Measurements from ENCODE around the gene ATP1B2. TPM values are rescaled to one million over a fixed set of nuclear protein-coding genes. Genes with fewer than 3 reads are reported as not detected.

The ATP1B2 gene
- total and polyA plus RNA-seq, 9 of the 15 experiments (the other 6 are each of a cell fraction or from before 2014, with no cell fraction given), result 0.23 to 6.0 (median 0.99) TPM

DNA sequence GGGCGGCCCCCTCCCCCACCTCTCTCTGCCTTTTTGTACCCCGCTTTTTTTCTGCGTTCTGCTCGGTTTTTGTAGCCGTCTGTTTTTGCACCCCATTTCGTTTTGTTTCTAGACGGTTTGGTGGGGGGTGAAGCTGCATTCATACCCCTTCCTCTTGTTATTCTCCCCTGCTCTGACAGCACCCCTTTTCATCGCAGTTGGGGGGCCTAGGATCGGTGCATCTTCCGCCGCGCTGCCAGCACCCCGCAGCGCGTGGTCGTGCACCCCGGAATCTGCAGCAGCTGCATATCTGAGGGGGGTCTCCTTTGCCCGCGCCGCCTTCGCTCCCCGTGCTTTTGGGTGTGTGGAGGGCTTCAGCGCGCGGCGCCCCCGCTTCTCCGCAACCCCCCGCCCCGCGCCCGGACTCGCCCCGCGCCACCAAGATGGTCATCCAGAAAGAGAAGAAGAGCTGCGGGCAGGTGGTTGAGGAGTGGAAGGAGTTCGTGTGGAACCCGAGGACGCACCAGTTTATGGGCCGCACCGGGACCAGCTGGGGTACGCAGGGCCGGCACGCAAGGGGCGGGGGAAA is 455 bp downstream of the ATP1B2 start:
- no peaks in the 10 kb centered on the region for H3K27me3 ChIP-seq (ENCODE audit: control insufficient read depth in 2 of 2, insufficient read depth in 2 of 2, low read length in 2 of 2)
- H3K9me3 ChIP-seq (replicated peaks; ENCODE audit: control insufficient read depth, insufficient read depth, low read depth, low read length), result no peaks in the 10 kb centered on the region
- H3K4me2 ChIP-seq (ENCODE audit: insufficient read depth, low read length), result peak overlapping the region; percentile 68
- H3K27ac ChIP-seq (ENCODE audit: extremely low read depth, low read depth, low read length), result no peak overlapping the region
- H3K4me1 ChIP-seq (replicated peaks in 1 of 2; ENCODE audit: control insufficient read depth in 2 of 2, insufficient read depth in 2 of 2, low read length in 2 of 2), result peaks cover 18 to 48% of the 10 kb centered on the region in 2 experiments; a peak in 4 of 5 replicates
- H3K9ac ChIP-seq (ENCODE audit: insufficient read depth in 1 of 2, low read depth in 2 of 2, low read length in 2 of 2), result peak overlapping the region; percentile 44 to 89; a peak in 3 of 4 replicates
- peak overlapping the region; percentile 39 for H3K4me3 ChIP-seq
- BruUV-seq (replicated peaks), result TSS peak; percentile 73
- H2AFZ ChIP-seq (ENCODE audit: low read depth, low read length), result peak overlapping the region; percentile 59; the same call in 1 of the 2 replicates
- H3K36me3 ChIP-seq (ENCODE audit: control insufficient read depth, insufficient read depth, low read length), result no peaks in the 10 kb centered on the region
- CTCF ChIA-PET (ENCODE audit: low intra/inter-chr PET ratio), result no interaction called here
- intact Hi-C loops (cut with micrococcal nuclease) (no loop called here), in situ Hi-C loops (cut with MboI) (no loop called here)
- 1% methylated on average over 19 of the region's 45 CpGs for WGBS (ENCODE audit: insufficient coverage, low coverage, missing lambda C conversion rate)
- POLR2A ChIA-PET, result interaction anchor here (0.6 to 2.9 kb wide), 13 partner anchors 9 to 289 kb away, joined by 3 to 41 read pairs (median 5); partner anchors contain the start of genes CD68, MPDU1, SHBG and TP53
- no peak for ATAC-seq
- H3K9me1 ChIP-seq (ENCODE audit: control insufficient read depth, insufficient read depth, low read length), result no peaks in the 10 kb centered on the region
- H3K79me2 ChIP-seq (ENCODE audit: control insufficient read depth, insufficient read depth, low read length), result no peaks in the 10 kb centered on the region
- no peak for FAIRE-seq
- DNase-seq (ENCODE audit: extremely low read depth in 1 of 4, low spot score in 3 of 4), result no peak
- H4K20me1 ChIP-seq (replicated peaks; ENCODE audit: control insufficient read depth, insufficient read depth, low read length), result no peaks in the 10 kb centered on the region; the same call in 1 of the 2 replicates
- no peak for TF ChIP-seq YBX1 (IDR thresholded peaks at IDR 0.05)
- TF ChIP-seq RBFOX2 (IDR thresholded peaks at IDR 0.05; ENCODE audit: low read depth, low read length), result peak; percentile 51
- no peak for TF ChIP-seq PPARD (CRISPR knock-in tag; IDR thresholded peaks at IDR 0.05)
- TF ChIP-seq, protein P1, sequence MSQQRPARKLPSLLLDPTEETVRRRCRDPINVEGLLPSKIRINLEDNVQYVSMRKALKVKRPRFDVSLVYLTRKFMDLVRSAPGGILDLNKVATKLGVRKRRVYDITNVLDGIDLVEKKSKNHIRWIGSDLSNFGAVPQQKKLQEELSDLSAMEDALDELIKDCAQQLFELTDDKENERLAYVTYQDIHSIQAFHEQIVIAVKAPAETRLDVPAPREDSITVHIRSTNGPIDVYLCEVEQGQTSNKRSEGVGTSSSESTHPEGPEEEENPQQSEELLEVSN (IDR thresholded peaks at IDR 0.05; ENCODE audit: borderline replicate concordance in 1 of 2, extremely low read depth in 1 of 2, insufficient read depth in 1 of 2, insufficient read length in 1 of 2, low read depth in 1 of 2, low read length in 1 of 2, poor library complexity in 1 of 2, severe bottlenecking in 1 of 2), result peak in 1 of 2 experiments; percentile 1
- TF ChIP-seq HDAC1 (IDR thresholded peaks at IDR 0.05), result 0 out of 4 replicates have a peak, but pooled peaks of 1 of the 2 experiments have one; percentile 30
- TF ChIP-seq GTF2A2 (tag; IDR thresholded peaks at IDR 0.05), result peak; percentile 38; the same call in 1 of the 2 replicates
- TF ChIP-seq HDAC8 (tag; IDR thresholded peaks at IDR 0.05), result no peak
- TF ChIP-seq ZNF121 (CRISPR knock-in tag; conservative IDR thresholded peaks at IDR 0.05), result no peak
- TF ChIP-seq KDM5B (IDR thresholded peaks at IDR 0.05; ENCODE audit: insufficient replicate concordance, low read depth, low read length), result peak; percentile 6
- TF ChIP-seq, protein P2, sequence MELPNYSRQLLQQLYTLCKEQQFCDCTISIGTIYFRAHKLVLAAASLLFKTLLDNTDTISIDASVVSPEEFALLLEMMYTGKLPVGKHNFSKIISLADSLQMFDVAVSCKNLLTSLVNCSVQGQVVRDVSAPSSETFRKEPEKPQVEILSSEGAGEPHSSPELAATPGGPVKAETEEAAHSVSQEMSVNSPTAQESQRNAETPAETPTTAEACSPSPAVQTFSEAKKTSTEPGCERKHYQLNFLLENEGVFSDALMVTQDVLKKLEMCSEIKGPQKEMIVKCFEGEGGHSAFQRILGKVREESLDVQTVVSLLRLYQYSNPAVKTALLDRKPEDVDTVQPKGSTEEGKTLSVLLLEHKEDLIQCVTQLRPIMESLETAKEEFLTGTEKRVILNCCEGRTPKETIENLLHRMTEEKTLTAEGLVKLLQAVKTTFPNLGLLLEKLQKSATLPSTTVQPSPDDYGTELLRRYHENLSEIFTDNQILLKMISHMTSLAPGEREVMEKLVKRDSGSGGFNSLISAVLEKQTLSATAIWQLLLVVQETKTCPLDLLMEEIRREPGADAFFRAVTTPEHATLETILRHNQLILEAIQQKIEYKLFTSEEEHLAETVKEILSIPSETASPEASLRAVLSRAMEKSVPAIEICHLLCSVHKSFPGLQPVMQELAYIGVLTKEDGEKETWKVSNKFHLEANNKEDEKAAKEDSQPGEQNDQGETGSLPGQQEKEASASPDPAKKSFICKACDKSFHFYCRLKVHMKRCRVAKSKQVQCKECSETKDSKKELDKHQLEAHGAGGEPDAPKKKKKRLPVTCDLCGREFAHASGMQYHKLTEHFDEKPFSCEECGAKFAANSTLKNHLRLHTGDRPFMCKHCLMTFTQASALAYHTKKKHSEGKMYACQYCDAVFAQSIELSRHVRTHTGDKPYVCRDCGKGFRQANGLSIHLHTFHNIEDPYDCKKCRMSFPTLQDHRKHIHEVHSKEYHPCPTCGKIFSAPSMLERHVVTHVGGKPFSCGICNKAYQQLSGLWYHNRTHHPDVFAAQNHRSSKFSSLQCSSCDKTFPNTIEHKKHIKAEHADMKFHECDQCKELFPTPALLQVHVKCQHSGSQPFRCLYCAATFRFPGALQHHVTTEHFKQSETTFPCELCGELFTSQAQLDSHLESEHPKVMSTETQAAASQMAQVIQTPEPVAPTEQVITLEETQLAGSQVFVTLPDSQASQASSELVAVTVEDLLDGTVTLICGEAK (IDR thresholded peaks at IDR 0.05), result peak; percentile 40; the same call in 1 of the 2 replicates
- TF ChIP-seq, protein P2 (CRISPR knock-in tag; IDR thresholded peaks at IDR 0.05), result no peak
